ENCODE data around the gene ROM1.
"Not testable (repeated sequence)": the region's sequence is repeated elsewhere in the genome, so short reads cannot be mapped to it uniquely, and the experiment has no call there.

ROM1 gene

DNA sequence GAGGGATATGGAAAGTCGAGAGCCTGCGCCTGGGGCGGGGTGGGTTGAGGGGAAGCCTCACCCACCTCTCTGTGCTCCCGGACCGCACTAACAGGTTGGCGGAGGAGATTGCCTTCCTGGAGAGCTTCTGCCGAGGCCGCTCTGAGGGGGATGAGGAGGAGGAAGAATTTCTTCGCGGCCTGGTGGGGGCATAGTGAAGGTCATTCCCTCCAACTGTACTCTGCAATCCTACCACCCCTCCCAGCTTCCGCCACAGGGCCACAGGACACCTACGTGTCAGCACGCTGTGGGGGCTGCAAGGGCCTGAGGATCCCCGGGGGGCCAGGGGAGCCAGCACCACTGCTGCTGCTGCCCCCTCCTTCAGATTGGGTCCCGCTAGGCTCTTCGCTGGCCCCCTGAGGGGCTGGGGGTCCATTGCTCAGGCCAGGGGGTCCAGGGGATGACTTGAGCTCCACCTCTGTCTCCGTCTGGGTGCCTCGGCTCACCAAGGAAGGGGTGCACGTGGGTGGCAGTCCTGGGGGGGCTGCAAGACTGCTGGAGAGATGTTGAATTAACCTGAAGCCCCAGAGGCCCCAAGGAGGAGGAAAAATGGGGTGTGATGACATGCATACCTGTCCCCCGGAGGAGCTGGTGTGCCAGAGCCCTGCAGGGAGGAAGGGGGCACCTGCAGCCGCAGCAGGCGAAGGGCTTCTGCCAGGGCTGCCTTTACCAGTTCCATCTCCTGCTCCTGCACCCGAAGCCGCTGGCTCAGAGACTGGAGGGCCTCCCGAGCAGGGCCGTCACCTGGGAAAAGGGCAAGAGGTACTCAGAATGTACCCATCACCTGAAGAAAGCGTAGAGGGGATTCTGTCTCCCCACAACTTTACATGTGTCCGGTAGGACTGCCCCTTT, 2.0 kb upstream of the ROM1 start:
- no peak for DNase-seq

GRCh38 chr11:62611705-62612365, 1.2 kb upstream of the ROM1 start:
- DNase-seq = no peak

GRCh38 chr11:62613291-62613778, 278 bp downstream of the ROM1 start:
- DNase-seq = no peak

- DNase-seq = no peak
These were observed 1.2 kb downstream of the ROM1 start for GRCh38 chr11:62614275-62614674.

DNA sequence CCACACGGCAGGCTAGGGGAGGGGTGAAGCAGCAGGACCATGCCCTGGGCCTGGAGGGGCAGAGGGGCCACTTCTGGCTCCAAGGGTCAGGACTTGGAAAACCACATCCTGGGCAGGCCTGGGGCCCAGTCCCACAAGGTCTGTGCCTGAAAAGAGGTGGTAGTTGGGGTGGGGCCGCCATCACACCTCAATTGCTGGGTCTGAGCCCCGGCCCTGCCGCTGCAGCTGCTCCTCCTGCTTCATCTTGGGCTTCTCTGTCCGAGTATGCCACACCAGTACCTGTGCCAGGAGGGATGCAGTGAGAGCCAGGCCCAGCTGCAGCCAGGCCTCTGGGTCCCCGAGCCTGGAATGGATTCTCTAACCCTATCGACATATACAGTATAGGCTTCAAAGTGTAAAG, 2.5 kb downstream of the ROM1 start:
- DNase-seq = no peak

DNA sequence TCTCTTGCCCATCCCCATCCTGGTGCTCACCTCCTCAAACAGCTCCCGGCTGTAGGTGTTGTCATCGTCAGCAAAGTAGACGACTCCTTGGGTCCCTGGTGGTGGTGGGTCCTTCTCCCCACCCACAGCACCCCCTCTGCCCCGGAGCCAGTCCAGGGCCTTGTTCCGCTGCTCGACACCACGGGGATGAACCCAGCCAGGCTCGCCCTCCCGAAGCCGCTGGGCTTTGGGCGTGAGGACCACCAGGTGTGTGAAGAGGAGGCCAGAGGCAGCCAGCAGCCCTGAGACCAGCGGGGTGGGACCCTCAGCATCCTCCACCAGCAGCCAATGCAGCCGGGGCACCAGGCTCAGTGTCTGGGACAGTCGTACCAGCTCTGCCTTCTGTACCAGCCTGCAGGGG, 3.9 kb downstream of the ROM1 start:
- not testable (repeated sequence) for DNase-seq

DNA sequence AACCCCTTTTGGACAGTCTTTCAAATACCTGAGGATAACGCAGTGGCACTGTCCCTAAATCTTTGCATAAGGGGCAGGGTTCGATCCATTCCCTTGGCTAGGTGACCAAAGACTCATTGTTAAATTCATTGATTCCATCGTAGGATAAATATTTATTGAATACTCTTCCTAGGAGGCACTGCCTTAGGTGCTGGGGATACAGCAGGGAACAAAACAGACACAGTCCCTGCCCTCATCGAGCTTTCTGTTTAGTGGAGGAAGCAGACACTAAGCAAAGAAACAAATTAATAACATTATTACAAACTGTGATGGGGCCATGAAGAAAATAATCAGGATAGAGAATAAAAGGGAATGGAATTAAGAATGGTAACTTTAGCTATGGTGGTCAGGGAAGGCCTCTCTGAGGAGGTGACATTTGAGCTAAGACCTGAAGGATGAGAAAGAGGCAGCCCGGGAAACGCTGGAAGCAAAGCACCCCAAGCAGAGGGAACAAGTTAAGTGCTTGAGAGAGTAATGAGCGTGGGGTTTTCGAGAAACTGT, 8.0 kb downstream of the ROM1 start:
- DNase-seq = no peak

- peak; percentile 77 for DNase-seq
These were observed 8.8 kb downstream of the ROM1 start, which contains the start of gene B3GAT3 for GRCh38 chr11:62621567-62622470. B3GAT3 (minus strand) TSS chr11:62621986; CDS start chr11:62621947, 39 bp downstream.

DNA sequence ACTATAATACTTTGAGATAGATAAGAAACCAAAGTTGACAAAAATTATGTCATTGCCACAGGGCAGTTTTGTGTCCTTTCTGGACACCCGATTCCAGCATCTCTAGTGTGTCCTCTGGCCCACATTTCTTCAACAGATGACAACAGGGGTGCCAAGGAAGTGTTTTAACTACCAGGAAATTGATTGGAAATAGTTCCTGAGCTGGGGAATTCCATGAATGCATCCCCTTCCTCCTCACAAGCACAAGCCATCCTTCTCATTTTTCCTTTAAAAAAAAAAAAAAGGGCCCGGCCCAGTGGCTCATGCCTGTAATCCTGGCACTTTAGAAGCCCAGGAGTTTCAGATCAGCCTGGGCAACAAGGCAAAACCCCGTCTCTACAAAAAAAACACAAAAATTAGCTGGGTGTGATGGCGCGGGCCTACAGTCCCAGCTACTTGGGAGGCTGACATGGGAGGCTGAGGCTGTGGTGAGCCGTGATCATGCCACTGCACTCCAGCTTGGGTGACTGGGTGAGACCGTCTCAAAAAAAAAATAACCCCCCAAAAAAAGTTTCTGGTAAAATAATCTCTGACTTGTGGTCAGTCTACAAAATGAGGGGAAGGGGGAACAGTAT, 9.5 kb downstream of the ROM1 start:
- no peak for DNase-seq

DNA sequence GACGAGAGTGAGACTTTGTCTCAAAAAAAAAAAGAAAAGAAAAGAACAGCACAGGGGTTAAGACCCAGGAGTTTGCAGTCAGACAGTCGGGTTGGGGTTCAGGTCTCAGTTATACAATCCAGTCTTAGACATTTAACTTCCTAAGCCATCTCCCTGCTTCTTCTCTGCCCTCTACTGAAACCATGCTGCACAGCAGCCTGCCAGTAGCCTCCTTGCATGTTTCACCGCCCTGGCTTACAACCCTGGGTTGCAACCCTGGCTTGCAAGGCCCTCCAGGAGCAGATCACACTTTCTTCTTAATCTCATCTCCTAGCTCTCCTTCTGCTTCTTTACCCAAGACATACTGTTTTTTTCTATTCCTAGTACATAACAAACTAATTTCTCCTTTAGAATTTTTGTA, 14.7 kb downstream of the ROM1 start:
- no peak for DNase-seq

GRCh38 chr11:62632492-62632891, 19.4 kb downstream of the ROM1 start:
- DNase-seq = no peak

- no peak for DNase-seq
These were observed 31.2 kb downstream of the ROM1 start for GRCh38 chr11:62644220-62644619.

GRCh38 chr11:62645671-62645945, 32.6 kb downstream of the ROM1 start:
- no peak for DNase-seq

DNA sequence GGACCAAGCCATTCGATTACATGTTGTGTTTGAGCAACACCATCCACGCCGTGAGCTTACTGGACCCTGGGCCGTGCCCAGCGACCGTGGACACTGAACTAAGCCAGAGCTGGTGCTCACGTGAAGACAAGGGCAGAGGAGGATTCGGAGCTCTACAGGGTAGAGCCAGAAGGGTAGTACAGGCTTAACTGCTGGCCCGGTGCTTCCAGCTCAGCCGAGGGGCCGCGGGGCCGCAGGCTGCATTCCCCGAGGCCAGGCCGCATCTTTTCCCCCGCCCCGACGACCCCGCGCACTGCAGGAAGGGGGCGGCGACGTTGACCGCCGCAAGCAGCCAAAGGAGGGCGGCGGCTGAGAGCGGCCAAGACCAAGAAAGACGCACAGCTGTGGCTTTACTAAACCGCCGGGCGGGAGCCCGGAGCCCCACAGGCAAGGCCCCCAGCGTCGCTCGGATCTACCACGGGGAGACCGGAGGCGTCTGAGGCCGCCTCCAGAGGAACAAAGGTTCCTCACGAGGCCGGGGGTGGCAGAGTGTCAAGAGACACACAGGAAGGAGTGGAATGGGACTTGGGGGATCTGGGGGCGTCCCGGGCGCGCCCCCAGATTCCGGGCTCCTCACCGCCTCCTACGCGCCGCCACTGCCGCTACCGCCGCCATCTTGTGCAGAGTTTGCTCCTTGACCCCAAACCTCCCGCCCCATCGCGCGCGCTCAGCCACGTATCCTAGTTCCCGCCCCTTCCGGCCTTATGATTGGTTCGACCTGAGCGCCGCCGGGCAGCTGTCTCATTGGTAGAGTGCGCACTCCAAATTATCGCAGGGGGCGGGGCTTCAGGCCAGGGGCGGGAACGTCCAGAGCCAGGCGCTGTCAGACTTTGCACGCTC, 33.1 kb downstream of the ROM1 start, which contains the start of gene GANAB:
GANAB (minus strand) TSS at position 668 of the 879 bp plus-strand sequence; CDS start at position 654, 14 bp downstream.
- peak; percentile 86 for DNase-seq

DNA sequence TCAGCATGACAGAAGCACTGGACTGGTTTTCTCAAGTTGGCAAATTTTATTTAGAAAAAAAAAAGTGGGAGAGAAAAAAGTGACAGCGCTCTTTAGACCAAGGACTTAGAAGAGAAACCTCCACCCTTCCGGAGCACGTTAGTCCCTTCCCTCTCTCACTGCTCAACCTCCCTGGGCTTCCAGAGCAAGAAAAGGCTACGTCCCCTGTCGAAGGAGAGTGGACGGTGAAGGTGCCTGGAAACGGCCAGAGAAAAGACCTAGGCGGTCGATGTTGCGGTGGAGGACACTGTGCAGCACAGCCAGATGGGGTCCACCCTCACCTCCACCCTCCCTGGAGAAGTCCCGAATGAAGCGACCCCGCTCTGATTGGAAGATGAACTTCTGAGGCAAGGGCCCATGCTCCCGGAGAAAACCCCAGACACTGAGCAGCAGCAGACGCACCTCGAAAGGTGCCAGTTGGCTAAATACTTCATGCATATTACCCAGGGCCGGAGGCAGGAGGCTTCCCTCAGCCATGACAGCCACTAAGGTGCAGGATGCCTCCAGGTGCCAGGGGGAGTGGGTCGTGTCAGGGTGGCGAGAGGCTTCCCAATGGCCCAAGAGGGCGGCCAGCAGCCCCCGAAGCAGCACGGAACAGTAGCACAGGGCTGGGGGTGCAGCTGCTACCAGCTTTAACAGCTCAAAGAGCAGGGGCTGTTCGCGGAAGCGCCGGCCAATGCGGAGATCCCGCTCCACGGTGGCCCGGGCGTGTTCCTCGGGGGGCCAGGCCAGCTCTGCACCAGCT, 34.0 kb downstream of the ROM1 start:
- no peak for DNase-seq

DNA sequence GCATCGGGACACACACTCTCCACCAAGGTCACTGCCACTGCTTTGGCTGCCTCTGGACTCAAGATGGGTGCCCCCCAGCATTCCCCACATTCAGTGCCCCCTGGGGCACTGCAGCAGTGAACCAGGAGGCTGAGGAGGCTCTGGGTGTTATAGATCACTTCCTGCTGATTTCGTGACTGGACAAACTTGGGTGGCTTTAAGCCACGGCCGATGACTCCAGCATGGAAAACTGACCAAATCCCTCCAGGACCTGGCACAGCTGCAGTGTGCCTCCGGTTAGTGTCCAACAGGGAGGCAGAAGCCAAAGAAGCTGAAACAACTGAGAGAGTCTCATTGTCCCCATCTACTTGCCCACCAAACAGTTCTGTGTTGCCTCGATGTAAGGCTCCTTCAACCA, 34.5 kb downstream of the ROM1 start:
- DNase-seq = no peak

- DNase-seq = no peak
These were observed 35.3 kb downstream of the ROM1 start for GRCh38 chr11:62648185-62648966.

DNA sequence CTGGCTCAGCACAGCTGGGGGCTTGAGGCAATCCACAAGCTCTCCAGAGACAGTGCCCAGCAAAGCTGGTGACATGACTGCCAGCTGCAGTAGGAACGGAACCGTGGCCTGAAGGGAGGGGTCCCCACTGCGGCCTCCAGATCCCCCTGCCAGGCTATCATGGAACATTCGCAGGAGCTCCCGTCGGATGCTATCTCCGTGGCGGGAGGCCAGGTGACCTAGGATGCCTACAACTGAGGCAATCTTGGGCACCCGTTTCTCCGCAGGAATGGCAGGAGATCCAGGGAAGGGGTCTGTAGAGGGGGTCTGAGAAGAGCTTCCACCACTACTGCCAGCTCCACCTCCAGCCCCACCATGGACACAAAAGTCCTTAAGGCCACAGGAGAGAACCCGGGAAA, 35.9 kb downstream of the ROM1 start:
- DNase-seq = no peak

GRCh38 chr11:62649486-62649885, 36.4 kb downstream of the ROM1 start:
- DNase-seq = no peak

DNA sequence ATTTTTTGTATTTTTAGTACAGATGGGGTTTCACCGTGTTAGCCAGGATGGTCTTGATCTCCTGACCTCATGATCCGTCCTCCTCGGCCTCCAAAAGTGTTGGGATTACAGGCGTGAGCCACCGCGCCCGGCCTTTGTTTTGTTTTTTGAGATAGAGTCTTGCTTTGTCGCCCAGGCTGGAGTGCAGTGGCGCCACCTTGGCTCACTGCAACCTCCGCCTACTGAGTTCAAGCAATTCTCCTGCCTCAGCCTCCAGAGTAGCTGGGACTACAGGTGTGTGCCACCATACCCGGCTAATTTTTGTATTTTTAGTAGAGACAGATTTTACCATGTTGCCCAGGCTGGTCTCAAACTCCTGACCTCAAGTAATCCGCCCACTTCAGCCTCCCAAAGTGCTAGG, 37.2 kb downstream of the ROM1 start:
- DNase-seq = not testable (repeated sequence)

Measured in DMS 273 treated with DMSO at 0.1 percent for 48 hours (cell line).